ENCODE data around the gene VSTM4.

VSTM4 gene

GRCh38 chr10:49109669-49110340 is 5.5 kb downstream of the VSTM4 start:
- in situ Hi-C loops (cut with HindIII; ENCODE audit: low pct_unique_long_range_greater_than_20kb, low sequenced_read_pairs): no loop called here
- DNase-seq (ENCODE audit: low read depth in 1 of 2, low spot score in 1 of 2): no peak
- no peak for TF ChIP-seq JUND (IDR thresholded peaks at IDR 0.05; ENCODE audit: low read depth)

- DNase-seq (ENCODE audit: low read depth in 1 of 2, low spot score in 1 of 2): no peak
- no peak for TF ChIP-seq JUND (IDR thresholded peaks at IDR 0.05; ENCODE audit: low read depth)
- in situ Hi-C loops (cut with HindIII; ENCODE audit: low pct_unique_long_range_greater_than_20kb, low sequenced_read_pairs): no loop called here
Observed at GRCh38 chr10:49108656-49109055, 6.7 kb downstream of the VSTM4 start.

GRCh38 chr10:49107887-49108267 is 7.4 kb downstream of the VSTM4 start:
- no peak for TF ChIP-seq JUND (IDR thresholded peaks at IDR 0.05; ENCODE audit: low read depth)
- in situ Hi-C loops (cut with HindIII; ENCODE audit: low pct_unique_long_range_greater_than_20kb, low sequenced_read_pairs): no loop called here
- DNase-seq (ENCODE audit: low read depth in 1 of 2, low spot score in 1 of 2): no peak

GRCh38 chr10:49107111-49107886 is 8.0 kb downstream of the VSTM4 start:
- in situ Hi-C loops (cut with HindIII; ENCODE audit: low pct_unique_long_range_greater_than_20kb, low sequenced_read_pairs): no loop called here
- TF ChIP-seq JUND (IDR thresholded peaks at IDR 0.05; ENCODE audit: low read depth): no peak
- no peak for DNase-seq (ENCODE audit: low read depth in 1 of 2, low spot score in 1 of 2)

GRCh38 chr10:49106451-49106850 is 8.9 kb downstream of the VSTM4 start:
- no peak for TF ChIP-seq JUND (IDR thresholded peaks at IDR 0.05; ENCODE audit: low read depth)
- DNase-seq (ENCODE audit: low read depth in 1 of 2, low spot score in 1 of 2): no peak
- in situ Hi-C loops (cut with HindIII; ENCODE audit: low pct_unique_long_range_greater_than_20kb, low sequenced_read_pairs): no loop called here

- no peak for DNase-seq (ENCODE audit: low read depth in 1 of 2, low spot score in 1 of 2)
- no peak for TF ChIP-seq JUND (IDR thresholded peaks at IDR 0.05; ENCODE audit: low read depth)
- in situ Hi-C loops (cut with HindIII; ENCODE audit: low pct_unique_long_range_greater_than_20kb, low sequenced_read_pairs): no loop called here
Observed at GRCh38 chr10:49105076-49105475, 10.2 kb downstream of the VSTM4 start.

GRCh38 chr10:49104323-49104722 is 11.0 kb downstream of the VSTM4 start:
- in situ Hi-C loops (cut with HindIII; ENCODE audit: low pct_unique_long_range_greater_than_20kb, low sequenced_read_pairs): no loop called here
- no peak for TF ChIP-seq JUND (IDR thresholded peaks at IDR 0.05; ENCODE audit: low read depth)
- no peak for DNase-seq (ENCODE audit: low read depth in 1 of 2, low spot score in 1 of 2)

GRCh38 chr10:49103761-49104160 is 11.6 kb downstream of the VSTM4 start:
- no peak for TF ChIP-seq JUND (IDR thresholded peaks at IDR 0.05; ENCODE audit: low read depth)
- DNase-seq (ENCODE audit: low read depth in 1 of 2, low spot score in 1 of 2): no peak
- in situ Hi-C loops (cut with HindIII; ENCODE audit: low pct_unique_long_range_greater_than_20kb, low sequenced_read_pairs): no loop called here

GRCh38 chr10:49099046-49099445 is 16.3 kb downstream of the VSTM4 start:
- no peak for DNase-seq (ENCODE audit: low read depth in 1 of 2, low spot score in 1 of 2)
- no peak for TF ChIP-seq JUND (IDR thresholded peaks at IDR 0.05; ENCODE audit: low read depth)
- in situ Hi-C loops (cut with HindIII; ENCODE audit: low pct_unique_long_range_greater_than_20kb, low sequenced_read_pairs): no loop called here

- no peak for DNase-seq (ENCODE audit: low read depth in 1 of 2, low spot score in 1 of 2)
- in situ Hi-C loops (cut with HindIII; ENCODE audit: low pct_unique_long_range_greater_than_20kb, low sequenced_read_pairs): no loop called here
- TF ChIP-seq JUND (IDR thresholded peaks at IDR 0.05; ENCODE audit: low read depth): no peak
Observed at GRCh38 chr10:49096890-49097445, 18.4 kb downstream of the VSTM4 start.

GRCh38 chr10:49094646-49095045 is 20.7 kb downstream of the VSTM4 start:
- DNase-seq (ENCODE audit: low read depth in 1 of 2, low spot score in 1 of 2): no peak
- no peak for TF ChIP-seq JUND (IDR thresholded peaks at IDR 0.05; ENCODE audit: low read depth)
- in situ Hi-C loops (cut with HindIII; ENCODE audit: low pct_unique_long_range_greater_than_20kb, low sequenced_read_pairs): no loop called here

- in situ Hi-C loops (cut with HindIII; ENCODE audit: low pct_unique_long_range_greater_than_20kb, low sequenced_read_pairs): no loop called here
- no peak for TF ChIP-seq JUND (IDR thresholded peaks at IDR 0.05; ENCODE audit: low read depth)
- no peak for DNase-seq (ENCODE audit: low read depth in 1 of 2, low spot score in 1 of 2)
Observed at GRCh38 chr10:49093922-49094321, 21.4 kb downstream of the VSTM4 start.

GRCh38 chr10:49092477-49092876 is 22.8 kb downstream of the VSTM4 start:
- no peak for DNase-seq (ENCODE audit: low read depth in 1 of 2, low spot score in 1 of 2)
- no peak for TF ChIP-seq JUND (IDR thresholded peaks at IDR 0.05; ENCODE audit: low read depth)
- in situ Hi-C loops (cut with HindIII; ENCODE audit: low pct_unique_long_range_greater_than_20kb, low sequenced_read_pairs): no loop called here

All from T47D (cell line).